HG03565 (cell line): ENCODE measurements around the gene BRD3.
A peak's percentile ranks its signal among the peaks of the same experiment; 100 is the strongest.

Experiments used
- ATAC-seq: cut with Tn5 transposase; IDR thresholded peaks from one replicate; pipeline ENCODE4 v1.9.1; 2021; ENCODE audit warnings: mild to moderate bottlenecking, moderate library complexity; ENCODE audit not compliant: unreplicated experiment

BRD3 gene

DNA sequence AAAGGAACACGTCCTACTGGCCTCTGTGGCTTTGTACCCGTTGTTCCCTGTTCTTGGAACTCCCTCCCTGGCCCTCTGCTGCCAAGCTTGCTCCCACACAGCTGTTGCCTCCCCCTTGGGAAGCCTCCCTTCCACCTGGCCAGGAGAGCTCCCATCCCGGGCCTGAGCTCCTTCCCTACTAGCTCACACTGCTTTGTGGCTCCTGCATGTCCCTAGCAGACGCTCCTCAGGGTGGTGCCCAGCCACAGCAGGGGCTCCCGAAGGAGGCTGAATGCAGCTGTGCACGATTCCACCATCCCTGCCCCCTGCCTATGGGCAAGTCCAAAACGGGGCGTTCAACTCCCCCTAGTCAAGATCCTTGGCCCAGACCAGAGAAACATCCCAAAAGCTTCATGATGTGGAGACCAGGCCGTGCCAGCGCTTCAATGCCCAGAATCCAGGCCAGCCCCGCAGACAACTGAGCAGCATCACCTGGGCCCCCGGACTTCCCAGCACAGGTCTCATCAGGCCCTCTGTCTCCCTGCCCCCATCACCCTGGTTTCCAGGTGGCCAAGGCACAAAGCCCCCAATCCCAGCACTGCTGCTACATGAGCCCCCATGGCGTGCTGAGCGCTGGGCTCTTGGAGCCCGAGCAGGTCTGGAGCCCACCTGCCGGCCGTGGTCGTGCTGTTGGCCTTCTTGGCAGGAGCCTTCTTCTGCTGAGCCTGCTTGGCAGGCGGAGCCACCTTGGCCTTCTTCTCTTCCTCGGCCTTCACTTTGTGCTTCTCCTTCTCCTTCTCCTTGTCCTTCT, 28.2 kb downstream of the BRD3 start:
- no peak for ATAC-seq

DNA sequence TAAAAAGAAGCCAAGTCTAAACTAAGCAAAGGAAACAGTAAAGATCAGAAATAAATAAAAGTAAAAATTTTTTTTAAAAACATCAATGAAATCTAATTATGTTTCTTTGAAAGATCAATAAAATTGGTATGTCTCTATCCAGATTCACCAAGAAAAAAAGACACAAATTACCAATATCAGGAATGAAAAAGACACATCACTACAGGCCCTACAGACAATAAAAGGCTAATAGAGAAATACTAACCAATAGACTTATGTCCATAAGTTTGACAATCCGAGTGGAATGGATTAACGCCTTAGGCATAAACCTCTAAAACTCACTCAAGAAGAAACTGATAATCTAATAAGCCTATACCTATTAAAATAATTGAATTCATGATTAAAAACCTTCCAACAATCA, 30.2 kb downstream of the BRD3 start:
- ATAC-seq, result no peak

DNA sequence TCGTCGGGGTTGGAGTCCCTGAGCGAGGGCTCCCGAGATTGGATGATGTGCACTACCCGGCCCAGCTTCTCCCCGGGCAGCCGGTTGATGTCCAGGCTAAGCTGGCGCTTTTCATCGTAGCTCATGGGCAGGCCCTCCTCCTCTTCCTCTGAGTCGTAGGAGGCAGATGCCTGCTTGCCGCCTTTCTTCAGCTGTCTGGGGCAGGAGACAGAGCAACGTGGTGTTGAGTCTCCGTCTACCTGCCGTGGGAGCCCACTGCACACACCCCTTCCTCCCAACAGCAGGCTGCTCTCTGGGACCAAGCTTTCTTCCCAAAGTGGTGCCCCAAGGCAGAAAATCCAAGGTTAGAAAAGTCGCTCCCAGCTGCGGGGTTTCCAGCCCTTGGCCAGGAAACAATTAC, 31.7 kb downstream of the BRD3 start:
- no peak for ATAC-seq

DNA sequence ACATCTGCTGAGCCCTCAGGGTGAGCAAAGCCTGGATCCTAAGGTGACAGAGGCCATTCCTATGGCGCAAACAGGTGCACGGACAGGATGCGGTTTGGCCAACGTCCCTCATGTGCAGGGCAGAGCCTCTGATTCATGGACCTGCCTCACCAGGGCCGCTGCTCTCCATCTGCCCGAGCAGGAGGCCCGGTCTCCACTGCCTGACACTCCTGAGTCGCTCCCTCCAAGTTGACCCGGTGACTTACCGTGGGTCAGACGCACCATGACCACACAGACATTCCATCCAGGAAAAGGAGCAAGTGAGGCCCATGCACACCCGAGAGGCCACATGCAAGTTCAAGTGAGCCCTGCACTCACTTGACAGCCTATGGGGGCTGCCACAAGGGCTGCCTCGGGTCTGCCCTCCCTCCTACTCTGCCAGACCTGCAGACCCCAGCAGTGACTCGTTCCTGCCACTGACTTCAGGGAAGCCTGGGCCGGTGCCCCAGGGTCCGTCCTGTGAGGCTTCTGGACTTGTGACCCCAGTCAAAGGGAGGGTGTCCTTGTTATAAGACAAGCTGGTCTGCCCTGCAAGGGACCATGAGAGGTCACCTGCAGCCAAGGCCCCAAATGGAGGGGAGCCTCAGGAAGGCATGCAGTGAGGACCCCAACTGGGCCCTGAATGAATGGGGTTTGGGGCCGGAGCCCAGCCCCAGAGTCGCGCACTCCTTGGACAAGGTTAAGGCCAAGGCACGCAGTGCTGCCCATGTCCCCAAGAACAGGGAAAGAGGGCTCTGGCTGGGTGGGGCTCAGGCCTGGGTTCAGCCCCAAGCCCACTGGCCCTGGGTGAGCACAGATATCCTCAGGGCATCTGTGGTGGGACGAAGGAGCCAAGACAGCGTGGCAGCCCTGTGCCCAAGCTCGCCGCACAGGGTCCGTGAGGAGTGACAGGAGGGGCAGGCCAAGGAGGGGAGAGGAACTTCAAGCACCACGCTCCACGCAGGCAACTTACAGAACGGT, 32.5 kb downstream of the BRD3 start:
- ATAC-seq, result no peak

DNA sequence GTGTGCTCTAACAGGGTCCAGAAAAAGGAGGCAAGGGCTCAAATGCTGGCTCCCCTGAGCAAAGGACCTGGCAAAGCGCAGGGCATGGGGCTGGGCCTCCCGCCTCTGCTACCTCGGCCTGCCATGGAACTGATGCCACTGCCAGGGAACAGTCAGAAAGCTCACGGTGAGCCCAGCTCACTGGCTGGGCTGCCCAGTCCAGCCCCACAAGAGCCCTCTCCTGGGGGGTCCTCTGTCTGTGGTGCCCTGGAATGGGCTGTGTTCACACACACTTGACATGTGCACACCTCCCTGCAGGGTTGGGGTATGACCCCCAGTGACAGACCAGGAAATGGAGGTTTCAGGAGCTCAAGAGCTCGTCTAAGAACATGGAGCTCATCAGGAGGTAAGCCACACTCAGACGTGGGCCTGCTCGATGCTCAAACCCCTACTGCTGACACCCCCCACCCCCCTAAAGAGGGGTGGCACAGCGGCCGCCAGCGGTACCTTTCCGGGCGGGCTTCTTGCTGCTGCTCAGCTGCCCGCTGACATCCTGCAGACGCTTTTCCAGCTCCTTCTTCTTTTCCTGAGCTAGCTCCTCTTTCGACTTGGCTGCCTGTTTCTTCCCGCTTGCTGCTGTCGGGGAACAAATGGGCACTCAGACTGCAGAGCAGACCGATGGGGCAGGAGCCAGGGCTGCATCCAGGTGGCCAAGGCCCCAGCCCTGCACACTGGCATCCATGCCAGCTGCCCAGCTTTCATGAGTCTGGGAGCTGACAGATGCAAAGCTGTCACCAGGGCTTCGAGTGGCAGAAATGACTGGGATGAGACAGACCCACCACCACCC, 33.4 kb downstream of the BRD3 start:
- ATAC-seq, result no peak

DNA sequence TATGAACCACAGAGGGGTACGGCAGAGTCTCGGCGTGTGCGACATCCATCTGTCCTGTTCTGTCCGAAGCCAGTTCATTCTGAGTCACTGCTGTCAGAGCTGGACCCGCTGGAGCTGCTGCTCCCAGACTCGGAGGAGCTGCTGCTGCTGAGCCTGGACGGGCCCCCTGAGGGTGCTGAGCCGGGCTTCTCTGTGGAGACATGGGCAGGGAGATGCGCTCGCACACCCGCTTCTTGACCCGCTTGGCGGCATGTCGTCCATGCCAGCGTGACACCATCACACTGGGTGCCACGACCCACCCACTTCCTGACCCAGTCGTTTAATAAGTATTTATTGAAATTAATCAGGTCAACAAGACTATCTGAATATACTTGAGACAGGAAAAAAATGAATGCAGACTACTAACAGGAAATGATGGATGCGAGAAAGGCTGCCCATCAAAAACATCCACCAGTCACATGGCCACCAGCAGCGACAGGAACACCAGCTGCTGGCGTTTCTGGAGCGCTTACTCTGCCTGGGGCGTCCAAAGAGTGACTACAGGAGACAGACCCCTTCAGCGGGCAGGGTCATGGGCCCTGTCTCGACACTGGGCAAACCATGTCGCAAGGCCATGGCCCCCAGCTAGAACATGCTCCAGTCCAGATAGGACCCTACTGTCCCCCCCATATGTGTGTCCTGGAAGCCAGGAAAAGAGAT, 34.2 kb downstream of the BRD3 start:
- no peak for ATAC-seq

DNA sequence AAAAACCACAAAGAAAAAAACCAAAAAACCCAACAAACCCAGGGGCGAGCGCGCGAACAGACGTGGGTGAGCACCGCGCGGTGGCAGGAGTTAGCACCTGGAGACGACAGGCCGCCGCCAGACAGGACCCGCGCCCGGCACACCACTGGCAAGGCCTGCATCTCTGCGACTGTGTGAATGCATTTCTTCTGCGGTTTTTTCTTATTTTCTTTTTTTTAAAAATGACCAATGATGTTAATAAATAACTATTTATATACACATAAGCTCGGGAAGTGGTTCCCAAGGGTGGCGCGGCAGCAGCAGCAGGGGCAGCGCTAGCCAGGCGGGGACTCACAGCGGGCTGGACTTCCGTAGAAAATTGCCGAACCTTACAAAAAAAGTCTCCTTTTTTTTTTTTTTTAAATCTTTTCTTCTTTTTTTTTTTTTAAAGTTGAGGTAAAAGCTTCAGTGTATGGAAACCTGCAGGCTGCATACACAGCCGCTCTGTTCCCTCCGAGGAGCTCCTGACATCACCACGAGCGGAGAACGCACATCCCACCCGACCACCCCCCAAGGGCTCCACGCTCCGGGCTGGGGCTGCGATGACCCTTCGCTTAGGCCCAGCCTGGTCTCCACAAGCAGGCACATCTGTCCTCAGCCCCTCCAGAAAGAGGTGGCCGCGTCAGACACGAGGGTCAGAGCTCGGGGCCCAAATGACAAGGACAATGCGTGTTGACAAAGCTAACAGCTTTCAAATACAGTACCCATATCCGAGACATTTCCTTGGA, 35.2 kb downstream of the BRD3 start:
- no peak for ATAC-seq

DNA sequence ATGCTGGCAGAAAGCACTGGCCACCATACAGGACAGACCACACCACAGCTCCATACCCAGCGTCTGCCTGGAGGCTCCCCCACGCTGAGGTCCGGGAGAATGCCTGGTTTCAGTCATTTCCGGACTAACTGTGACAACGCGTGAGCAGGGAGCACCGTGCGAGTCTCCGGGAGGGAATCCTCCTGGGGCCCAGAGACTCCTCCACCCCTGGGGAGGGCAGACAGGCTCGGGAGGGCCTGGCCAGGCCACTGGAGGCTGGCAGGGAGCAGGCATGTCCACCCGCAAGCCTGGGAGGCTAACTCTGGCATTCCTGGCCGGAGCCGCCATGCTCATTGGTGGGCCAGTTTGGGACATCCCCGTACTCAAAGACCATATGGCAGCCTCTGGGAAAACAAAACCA, 36.0 kb downstream of the BRD3 start:
- ATAC-seq, result no peak

DNA sequence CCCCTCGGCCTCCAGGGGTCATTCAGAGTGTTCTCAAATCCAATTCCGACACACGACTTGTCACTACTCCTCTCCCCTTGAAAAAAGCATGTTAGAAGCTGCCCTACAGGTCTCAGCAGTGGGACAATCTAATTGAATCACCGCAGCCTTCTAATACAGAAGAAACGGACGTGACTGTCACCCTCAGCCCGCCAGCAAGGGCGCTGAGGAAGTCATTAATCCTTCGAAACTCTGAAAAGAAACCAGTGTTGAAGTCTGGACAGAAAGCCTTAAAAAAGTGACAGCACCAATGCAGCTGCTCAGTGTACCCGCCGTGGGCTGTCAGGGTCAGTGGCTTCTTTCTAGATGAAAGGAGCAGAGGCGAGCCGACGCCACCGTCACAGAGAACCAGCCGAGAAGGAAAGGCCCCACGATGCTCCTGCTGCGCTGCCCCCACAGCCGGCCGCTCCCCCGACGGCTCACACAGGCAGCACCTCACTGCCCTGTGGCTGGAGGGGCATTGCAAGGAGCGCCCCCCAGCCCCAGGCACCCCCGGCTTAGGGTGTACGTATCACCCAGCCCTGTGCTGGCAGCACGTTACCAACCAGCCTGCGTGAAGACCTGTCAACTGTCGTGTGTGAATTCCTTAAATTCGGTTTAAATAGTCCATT, 36.9 kb downstream of the BRD3 start:
- ATAC-seq, result no peak

DNA sequence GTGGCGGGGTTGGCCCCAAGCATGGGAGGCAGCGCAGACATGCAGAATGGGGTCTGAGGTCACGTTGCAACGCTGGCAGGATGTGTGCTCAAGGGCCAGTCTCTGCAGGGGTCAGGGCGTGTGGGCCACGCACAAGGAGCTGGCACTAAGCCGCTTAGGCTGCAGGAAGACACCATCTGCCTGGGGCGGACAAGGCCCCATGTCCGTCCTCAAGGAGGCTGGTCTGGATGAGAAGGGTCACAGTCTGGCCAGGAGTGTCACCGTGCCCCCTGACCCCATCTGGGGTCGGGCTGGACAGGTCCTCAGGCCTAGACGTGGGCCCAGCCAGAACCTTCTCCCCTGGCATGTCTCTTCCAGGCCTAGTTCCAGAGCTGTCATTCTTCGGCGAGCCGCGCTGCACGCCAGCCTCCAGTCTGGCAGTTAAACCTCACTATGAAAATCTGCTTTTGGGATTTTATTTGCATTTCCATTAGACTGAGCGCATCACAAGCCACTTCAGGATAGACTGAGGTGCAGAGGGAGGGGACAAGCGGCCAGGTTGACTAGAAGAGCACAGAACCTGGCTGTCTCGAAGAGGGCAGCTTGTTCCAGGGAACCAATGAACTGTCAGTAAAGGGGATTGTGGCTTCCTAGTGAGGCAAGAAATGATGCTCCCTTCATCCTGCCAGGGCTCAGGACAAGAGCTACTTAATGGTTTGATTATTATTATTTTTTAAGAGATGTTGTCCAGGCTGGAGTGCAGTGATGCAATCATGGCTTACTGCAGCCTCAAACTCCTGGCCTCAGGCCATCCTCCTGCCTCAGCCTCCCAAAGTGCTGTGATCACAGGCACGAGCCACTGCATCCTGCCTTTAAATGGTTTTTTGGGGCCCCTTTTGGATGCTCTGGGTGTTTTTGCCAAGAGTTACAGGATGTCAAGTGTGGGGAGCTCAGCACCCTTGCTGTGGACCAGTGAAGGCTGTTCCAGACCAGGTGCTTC, 38.3 kb downstream of the BRD3 start:
- no peak for ATAC-seq

DNA sequence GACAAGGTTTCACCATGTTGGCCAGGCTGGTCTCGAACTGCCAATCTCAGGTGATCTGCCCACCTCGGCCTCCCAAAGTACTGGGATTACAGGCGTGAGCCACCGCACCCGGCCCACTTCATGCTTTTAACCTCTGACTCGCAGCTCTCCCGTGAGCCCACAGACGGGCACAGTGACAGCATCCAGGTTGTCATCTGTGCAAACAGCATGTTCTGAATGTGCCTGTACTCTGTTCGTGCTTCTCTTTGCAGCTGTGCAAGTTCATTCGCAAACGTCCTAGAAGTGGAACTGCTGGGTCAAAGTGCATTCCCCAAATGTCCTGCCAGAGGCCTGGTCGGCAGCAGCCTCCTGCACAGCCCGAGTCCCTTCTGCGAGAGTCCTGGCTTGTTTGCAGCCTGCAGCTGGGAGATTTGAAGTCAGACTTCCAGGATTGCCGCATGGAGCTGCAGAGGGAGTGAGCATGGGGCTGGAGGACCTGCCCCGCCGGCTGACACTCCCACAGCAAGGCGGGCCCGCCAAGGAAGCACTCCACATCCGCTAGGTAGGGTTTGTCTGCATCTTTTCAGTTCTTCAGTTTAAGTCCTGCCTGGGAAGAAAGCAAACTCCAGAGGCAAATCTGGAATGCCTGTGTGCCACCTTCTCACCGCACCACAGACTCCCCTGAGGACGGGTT, 39.1 kb downstream of the BRD3 start:
- ATAC-seq, result no peak

DNA sequence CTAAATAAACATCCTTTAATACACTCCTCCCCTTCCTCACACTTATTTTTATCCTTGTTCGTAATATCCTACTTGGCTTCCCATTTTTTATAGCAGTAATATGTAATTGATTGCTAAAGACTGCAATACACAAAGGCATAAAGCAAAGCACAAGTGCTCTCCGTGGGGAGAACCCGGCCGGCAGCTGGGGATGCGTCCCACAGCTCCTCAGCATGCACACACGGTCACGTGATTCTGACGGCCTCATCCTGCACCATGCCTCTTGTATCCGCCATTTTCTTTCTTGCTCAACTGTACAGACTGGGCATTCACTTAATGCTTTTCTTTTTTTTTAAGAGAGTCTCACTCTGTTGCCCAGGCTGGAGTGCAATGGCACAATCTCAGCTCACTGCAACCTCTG, 39.8 kb downstream of the BRD3 start:
- no peak for ATAC-seq

DNA sequence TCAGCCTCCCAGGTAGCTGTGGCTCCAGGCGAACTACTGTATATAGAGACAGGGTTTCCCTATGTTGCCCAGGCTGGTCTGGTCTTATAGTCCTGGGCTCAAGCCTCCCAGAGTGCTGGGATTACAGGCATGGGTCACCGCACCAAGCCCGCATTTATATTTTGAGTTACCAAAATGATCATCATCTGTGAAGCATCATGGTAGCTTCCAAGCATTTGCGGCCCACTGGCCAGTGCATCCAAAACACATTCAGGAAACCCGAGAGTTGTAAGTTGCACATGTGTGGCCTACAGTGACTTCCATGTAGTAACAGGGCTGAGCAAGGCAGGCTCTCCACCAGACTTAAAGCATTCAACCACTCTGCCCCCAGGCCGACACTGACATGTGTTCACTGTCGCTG, 40.3 kb downstream of the BRD3 start:
- ATAC-seq, result no peak

DNA sequence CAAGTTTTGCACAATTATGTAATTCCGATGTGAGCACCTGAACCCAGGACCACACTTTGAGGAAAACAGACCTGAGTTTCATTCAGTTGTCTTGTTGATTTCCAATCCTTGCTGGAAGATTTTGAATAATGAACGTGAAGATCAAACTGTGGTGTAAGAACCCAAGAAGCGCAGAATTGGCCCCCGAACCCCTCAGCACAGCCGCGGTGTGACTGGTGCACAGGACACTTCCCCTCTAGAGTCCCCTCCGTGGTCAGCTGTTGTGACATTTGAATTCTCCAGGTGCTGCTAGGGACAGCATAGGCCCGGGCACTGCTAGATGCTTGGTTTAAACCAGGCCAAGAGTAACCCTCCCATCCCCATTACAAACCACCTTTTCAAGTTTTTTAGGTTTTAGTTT, 40.8 kb downstream of the BRD3 start:
- no peak for ATAC-seq

DNA sequence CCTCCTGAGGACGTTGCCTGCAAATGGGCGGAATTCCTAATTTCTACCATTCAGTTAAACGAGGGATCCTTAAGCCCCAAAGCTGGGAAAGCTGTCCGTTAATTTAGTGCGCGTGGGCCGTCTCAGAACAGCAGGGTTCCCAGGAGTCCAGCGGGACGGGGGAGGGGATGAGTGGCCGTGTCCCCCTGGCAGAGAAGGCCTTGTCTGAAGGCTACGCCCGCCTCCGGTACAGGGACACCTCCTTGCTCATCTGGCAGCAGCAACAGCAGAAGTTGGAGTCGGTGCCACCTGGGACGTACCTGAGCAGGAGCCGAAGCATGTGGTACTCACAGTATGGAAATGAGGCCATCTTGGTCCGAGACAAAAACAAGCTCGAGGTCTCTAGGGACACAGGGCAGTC, 41.2 kb downstream of the BRD3 start:
- no peak for ATAC-seq

DNA sequence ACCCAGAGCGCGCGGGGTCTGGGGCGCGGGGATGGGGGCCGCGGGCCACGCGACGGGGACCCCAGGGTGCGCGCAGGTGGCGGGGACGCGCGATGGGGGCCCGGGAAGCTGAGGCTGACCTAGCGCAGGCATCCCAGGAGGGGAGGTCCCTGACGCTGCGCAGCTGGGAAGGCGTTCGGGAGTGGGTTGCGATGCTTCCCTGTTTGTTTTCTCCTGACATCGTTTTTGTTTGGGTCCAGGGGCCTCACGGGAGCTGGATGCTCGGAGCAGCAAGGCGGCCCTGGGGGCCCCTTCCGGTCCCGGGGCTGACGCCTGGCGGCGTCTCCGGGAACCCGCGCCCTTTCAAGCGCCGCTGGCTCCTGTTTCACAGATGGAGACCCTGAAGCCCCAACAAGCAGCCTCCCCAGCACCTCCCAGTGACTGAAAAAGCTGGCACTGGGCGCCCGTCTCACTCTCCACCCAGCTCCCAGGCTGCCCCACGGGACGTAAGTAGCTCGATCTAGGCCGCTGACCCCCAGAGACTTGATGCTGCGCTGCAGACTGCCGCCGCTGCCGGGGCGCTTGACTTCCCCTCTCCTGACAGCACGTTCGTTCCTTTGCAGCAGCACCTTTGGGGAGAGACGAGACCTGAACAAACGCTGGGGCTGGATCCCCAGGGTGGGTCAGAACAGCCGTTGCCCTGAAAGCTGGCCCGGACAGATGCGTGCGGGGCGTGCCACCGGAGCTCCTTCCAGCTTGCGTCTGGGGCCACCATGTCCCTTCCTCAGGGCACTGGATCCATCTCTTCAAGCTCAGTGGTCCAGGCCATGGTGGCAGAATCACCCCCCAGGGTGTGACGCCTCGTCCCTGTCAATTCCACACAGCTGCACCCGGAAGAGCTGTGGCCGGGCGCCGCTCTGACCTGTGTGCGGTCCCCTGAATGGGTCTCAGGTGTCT, 42.0 kb downstream of the BRD3 start:
- ATAC-seq, result peak; percentile 22
